ENCODE results near the gene AK1. TPM values are rescaled to one million over a fixed set of nuclear protein-coding genes. Genes with fewer than 3 reads are reported as not detected.

The AK1 gene
- total and polyA plus RNA-seq, 2 of the 13 experiments (the other 11 are each of a cell fraction or from before 2014, with no cell fraction given) = 19.1 to 32.8 TPM

DNA sequence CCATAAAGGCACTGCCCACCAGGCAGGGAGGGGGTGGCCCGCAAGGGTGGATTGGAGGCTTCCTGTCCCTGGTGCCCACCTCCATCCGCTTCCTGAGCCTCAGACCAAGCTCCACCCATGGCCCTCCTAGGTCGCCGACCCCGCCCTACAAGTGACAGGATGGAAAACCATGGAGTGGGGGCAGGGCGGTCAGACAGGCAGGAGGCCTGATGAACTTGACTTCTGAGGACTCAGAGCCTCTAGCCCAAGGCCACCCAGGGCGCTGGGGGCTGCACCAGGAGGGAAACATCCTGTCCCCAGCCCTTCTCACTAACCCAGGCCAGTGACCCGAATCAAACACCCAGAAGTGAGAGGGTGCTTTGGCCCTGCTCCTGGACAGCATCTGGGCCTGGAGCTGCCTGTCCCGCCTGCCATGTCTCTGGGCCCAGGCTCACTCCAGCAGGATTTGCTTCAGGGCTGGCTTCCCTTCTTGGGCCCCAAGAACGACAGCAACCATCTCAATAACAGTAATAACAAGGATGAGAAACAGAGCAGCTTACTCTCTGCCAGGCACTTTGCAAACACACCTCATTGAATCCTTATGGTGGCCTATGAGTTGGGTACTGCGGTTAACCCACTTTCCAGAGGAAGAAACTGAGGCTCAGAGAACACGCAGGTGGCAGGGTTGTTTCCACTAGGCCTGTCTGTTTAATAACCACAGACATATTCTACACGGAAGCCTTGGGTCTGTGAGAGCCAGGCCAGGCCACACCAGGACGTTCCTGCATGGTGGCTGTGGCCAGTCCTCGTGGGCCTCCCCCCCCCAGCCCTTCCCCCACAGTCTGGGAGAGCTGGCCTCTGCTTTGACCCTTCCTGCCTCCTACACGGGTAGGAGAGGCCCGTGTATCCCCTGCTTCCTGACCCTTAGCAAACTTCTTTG is 26.3 kb upstream of the AK1 start (continued):
- no peak for TF ChIP-seq BATF2 (CRISPR knock-in tag; IDR thresholded peaks at IDR 0.05)
- TF ChIP-seq KLF12 (CRISPR knock-in tag; IDR thresholded peaks at IDR 0.05; ENCODE audit: borderline replicate concordance) = peak; percentile 77; the same call in 1 of the 2 replicates
- no peak for TF ChIP-seq ZNF572 (CRISPR knock-in tag; IDR thresholded peaks at IDR 0.05)
- TF ChIP-seq, protein P1, sequence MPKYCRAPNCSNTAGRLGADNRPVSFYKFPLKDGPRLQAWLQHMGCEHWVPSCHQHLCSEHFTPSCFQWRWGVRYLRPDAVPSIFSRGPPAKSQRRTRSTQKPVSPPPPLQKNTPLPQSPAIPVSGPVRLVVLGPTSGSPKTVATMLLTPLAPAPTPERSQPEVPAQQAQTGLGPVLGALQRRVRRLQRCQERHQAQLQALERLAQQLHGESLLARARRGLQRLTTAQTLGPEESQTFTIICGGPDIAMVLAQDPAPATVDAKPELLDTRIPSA (CRISPR knock-in tag; IDR thresholded peaks at IDR 0.05; ENCODE audit: borderline replicate concordance) = no peak
- TF ChIP-seq PATZ1 (CRISPR knock-in tag; IDR thresholded peaks at IDR 0.05) = peak; percentile 94
- no peak; the same call in 1 of the 2 replicates for TF ChIP-seq ZNF337 (CRISPR knock-in tag; IDR thresholded peaks at IDR 0.05; ENCODE audit: borderline replicate concordance, low read depth)
- no peak for TF ChIP-seq ZNF703 (CRISPR knock-in tag; IDR thresholded peaks at IDR 0.05; ENCODE audit: borderline replicate concordance)
- TF ChIP-seq RBM39 (IDR thresholded peaks at IDR 0.05; ENCODE audit: low read depth, low read length, poor library complexity, severe bottlenecking) = no peak
- peak; percentile 88 for TF ChIP-seq HOXD1 (CRISPR knock-in tag; IDR thresholded peaks at IDR 0.05)
- peak; percentile 17 for TF ChIP-seq ZEB1 (IDR thresholded peaks at IDR 0.05; ENCODE audit: insufficient replicate concordance, low read depth)
- TF ChIP-seq KDM1A (CRISPR knock-in tag; IDR thresholded peaks at IDR 0.05) = 0 out of 2 replicates have a peak, but pooled peaks have one; percentile 5
- no peak for TF ChIP-seq ZNF383 (CRISPR knock-in tag; IDR thresholded peaks at IDR 0.05; ENCODE audit: borderline replicate concordance)
- TF ChIP-seq RARA (CRISPR knock-in tag; IDR thresholded peaks at IDR 0.05) = peak; percentile 98
- peak; percentile 88 for TF ChIP-seq ARID5B (CRISPR knock-in tag; IDR thresholded peaks at IDR 0.05)
- TF ChIP-seq ZFP62 (CRISPR knock-in tag; IDR thresholded peaks at IDR 0.05) = no peak
- TF ChIP-seq TFDP1 (CRISPR knock-in tag; IDR thresholded peaks at IDR 0.05; ENCODE audit: borderline replicate concordance) = no peak
- 0 out of 2 replicates have a peak, but pooled peaks have one; percentile 77 for TF ChIP-seq AKAP8 (CRISPR knock-in tag; IDR thresholded peaks at IDR 0.05)
- TF ChIP-seq PHF5A (CRISPR knock-in tag; IDR thresholded peaks at IDR 0.05; ENCODE audit: low read depth, unreplicated experiment) = peak; percentile 68
- no peak for TF ChIP-seq ZNF737 (CRISPR knock-in tag; IDR thresholded peaks at IDR 0.05; ENCODE audit: borderline replicate concordance)
- TF ChIP-seq CREM (IDR thresholded peaks at IDR 0.05) = peak; percentile 37
- no peak for TF ChIP-seq CREM (CRISPR knock-in tag; IDR thresholded peaks at IDR 0.05)

Measured in HepG2 (cell line).